NT2/D1 (cell line): ENCODE results near the gene MMP27.

Experiments used
- DNase-seq: peaks from one replicate; pipeline ENCODE4 v3.0.0-alpha.2; 2011; ENCODE audit warnings: low read depth, low spot score
- H3K27me3 ChIP-seq: 2 replicates; pipeline ENCODE4 v1.6.0; 2011; ENCODE audit warnings: mild to moderate bottlenecking; ENCODE audit not compliant: insufficient read length, insufficient read depth
- H3K36me3 ChIP-seq: 2 replicates; pipeline ENCODE4 v1.6.1; 2011; ENCODE audit warnings: mild to moderate bottlenecking, low read length, mixed read lengths; ENCODE audit not compliant: insufficient read depth, insufficient read length
- H3K4me1 ChIP-seq: 2 replicates; pipeline ENCODE4 v1.5.1; 2011; ENCODE audit not compliant: insufficient read depth, insufficient read length
- H3K4me3 ChIP-seq: 2 replicates; pipeline ENCODE4 v1.5.1; 2011; ENCODE audit warnings: low read depth; ENCODE audit not compliant: insufficient read length
- H3K9ac ChIP-seq: 2 replicates; pipeline ENCODE4 v1.6.0; 2011; ENCODE audit warnings: low read depth; ENCODE audit not compliant: insufficient read length
- H3K9me3 ChIP-seq: 2 replicates; pipeline ENCODE4 v1.5.1; 2011; ENCODE audit warnings: mild to moderate bottlenecking, low read length; ENCODE audit not compliant: insufficient read depth
- SUZ12 ChIP-seq: IDR thresholded peaks from 2 replicates; pipeline ENCODE4 v1.6.1; 2011; ENCODE audit not compliant: insufficient read length, insufficient read depth; ENCODE audit errors: extremely low read depth
- YY1 ChIP-seq: IDR thresholded peaks from 2 replicates; pipeline ENCODE4 v1.6.1; 2011; ENCODE audit not compliant: insufficient read length, insufficient read depth
- ZNF274 ChIP-seq: IDR thresholded peaks from 2 replicates; pipeline ENCODE4 v1.6.1; 2011; ENCODE audit warnings: mild to moderate bottlenecking, low read depth, low read length

Gene MMP27

DNA sequence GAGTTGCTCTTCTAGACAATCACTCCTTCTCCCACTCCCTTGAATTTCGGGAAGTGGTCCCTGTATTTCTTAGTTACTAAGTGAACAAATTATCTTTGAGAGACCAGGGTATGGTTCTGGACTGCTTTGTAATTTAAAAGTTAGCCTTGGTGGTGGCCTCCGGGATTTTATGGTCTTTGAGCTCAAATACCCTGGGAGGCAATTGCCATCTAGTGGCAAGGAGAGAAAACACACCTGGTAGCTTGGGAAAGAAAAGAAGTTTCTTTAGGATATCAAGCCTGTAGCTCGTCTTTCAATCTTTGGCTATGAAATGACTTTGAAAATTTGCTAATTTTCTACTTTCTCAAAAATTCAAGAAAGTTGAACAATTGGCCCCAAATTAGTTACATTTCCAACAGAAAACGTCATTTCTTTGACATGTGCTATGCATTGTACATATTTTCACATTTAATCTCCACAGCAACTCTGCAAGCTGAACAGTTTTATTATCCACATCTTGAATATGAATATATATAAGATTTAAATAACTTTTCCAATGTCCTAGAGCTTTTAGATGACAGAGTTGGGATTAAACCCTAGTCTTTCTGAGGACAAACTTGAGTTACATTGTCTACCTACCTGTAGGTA, 39.1 kb downstream of the MMP27 start:
- Histone ChIP-seq H3K36me3 (no peaks in the 10 kb centered on the region), H3K9me3 (no peaks in the 10 kb centered on the region), H3K27me3 (no peaks in the 10 kb centered on the region), H3K9ac (no peak overlapping the region), H3K4me3 (no peak overlapping the region), H3K4me1 (no peaks in the 10 kb centered on the region)
- TF ChIP-seq ZNF274 (no peak), SUZ12 (no peak), YY1 (no peak)
- DNase-seq = peak; percentile 15

DNA sequence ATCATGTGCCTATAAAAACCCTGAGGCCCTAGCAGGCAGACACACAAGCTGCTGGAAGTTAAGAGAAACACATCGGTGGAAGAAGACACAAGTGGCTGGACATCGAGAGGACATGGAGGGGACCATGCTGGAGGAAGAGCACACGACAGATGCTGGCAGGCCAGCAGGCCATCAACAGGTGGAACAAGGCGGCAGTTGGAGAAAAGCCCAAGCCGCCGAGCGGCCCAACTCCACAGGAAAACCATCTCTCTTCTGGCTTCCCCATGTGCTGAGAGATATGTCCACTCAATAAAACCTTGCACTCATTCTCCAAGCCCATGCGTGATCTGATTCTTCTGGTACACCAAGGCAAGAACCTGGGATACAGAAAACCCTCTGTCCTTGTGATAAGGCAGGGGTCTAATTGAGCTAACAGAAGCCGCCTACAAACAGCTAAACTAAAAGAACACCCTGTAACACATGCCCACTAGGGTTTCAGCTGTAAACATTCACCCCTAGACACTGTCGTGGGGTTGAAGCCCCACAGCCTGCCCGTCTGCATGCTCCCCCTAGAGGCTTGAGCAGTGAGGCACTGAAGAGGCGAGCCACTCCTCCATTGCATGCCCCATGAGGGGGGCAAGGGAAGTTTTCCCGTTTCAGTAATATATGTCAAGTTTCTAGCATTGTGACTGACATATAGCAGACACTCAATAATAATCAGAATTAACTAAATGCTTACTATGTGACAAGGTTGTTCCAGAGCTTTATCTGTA, 41.4 kb downstream of the MMP27 start:
- Histone ChIP-seq H3K9ac (no peak overlapping the region), H3K4me1 (no peaks in the 10 kb centered on the region), H3K4me3 (no peak overlapping the region), H3K9me3 (no peaks in the 10 kb centered on the region), H3K36me3 (no peaks in the 10 kb centered on the region), H3K27me3 (no peaks in the 10 kb centered on the region)
- no peak for DNase-seq
- TF ChIP-seq YY1 = no peak

DNA sequence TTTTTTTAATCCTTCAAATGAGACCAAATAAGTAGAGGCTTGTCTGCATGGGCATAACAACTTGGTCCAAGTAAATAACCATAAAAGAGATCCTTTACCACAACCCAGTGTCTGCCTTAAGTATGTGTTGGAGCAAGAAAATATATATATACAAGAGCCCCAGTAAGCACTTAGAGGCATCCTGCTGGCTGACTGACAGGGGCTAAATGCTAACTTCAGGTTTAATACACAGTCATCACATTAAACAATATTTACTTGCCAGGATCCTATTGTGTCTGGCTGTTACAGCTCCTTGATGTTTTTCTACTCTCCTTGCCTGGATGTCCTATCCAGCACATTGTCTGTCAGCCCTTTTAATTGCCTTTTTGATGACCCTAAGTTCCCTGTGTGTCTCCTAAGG, 43.0 kb downstream of the MMP27 start:
- Histone ChIP-seq H3K4me1 (no peaks in the 10 kb centered on the region), H3K9me3 (no peaks in the 10 kb centered on the region), H3K4me3 (no peak overlapping the region), H3K9ac (no peak overlapping the region), H3K27me3 (no peaks in the 10 kb centered on the region), H3K36me3 (no peaks in the 10 kb centered on the region)
- TF ChIP-seq YY1 (no peak), ZNF274 (no peak), SUZ12 (no peak)
- DNase-seq = no peak

DNA sequence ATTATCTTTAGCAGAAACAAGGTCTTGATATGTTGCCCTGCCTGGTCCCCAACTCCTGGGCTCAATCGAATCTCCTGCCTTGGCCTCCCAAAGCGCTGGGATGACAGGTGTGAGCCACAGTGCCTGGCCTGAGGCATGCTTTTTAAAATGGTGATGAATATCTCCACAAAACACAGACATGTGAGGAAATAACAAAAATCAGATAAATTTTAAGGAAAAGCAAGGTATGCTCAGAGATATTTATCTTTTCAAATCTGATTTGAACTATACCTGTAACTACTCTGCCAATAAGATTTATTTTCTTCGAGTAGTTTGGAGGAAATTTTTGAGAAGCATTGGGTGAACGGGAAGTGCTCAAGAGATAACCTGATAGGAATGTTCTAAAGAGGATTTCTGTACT, 44.5 kb downstream of the MMP27 start:
- TF ChIP-seq YY1 = no peak
- TF ChIP-seq SUZ12 = no peak
- TF ChIP-seq ZNF274 = no peak
- no peaks in the 10 kb centered on the region for H3K9me3 ChIP-seq
- H3K4me1 ChIP-seq = no peaks in the 10 kb centered on the region
- no peak overlapping the region for H3K9ac ChIP-seq
- H3K27me3 ChIP-seq = no peaks in the 10 kb centered on the region
- no peak for DNase-seq
- no peak overlapping the region for H3K4me3 ChIP-seq
- H3K36me3 ChIP-seq = no peaks in the 10 kb centered on the region

DNA sequence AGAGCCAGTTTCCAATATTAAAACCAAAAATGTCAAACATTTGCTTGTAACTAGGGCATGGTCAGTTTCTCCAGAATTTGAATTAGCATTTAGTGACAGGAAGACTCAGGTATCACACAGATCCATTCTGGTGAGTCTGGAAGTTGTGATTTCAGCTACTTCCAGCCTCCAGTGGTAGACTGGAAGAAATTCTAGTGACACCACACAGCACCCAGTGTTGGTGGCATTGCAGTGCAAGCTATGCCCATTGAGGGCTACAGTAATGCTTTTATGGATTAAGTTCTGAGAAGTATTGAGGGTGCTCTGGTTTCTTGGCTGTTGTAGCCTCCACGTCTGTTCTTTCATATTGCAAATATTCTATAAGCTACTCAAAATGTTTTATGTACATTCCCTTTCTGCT, 49.0 kb downstream of the MMP27 start:
- Histone ChIP-seq H3K36me3 (no peaks in the 10 kb centered on the region), H3K4me1 (no peaks in the 10 kb centered on the region), H3K4me3 (no peak overlapping the region), H3K9ac (no peak overlapping the region), H3K9me3 (no peaks in the 10 kb centered on the region), H3K27me3 (no peaks in the 10 kb centered on the region)
- DNase-seq = no peak
- TF ChIP-seq YY1 (no peak), SUZ12 (no peak), ZNF274 (no peak)

DNA sequence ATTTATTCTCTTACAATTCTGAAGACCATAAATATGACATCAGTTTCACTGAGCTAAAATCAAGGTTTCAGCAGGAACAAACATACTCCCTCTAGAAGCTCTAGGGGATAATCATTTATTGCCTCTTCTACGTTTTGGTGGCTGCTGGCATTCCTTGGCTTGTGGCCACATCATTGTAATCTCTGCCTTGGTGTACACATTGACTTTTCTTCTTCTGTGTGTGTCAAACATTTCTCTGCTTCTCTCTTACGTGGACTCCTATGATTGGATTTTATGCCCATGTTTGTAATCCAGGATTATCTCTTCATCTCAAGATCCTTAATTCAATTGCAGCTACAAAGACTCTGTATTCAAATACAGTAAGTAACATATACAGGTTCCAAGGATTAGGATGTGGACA, 50.0 kb downstream of the MMP27 start:
- H3K27me3 ChIP-seq = no peaks in the 10 kb centered on the region
- TF ChIP-seq YY1 = no peak
- H3K9me3 ChIP-seq = no peaks in the 10 kb centered on the region
- no peak overlapping the region for H3K4me3 ChIP-seq
- no peaks in the 10 kb centered on the region for H3K36me3 ChIP-seq
- DNase-seq = no peak
- no peaks in the 10 kb centered on the region for H3K4me1 ChIP-seq
- H3K9ac ChIP-seq = no peak overlapping the region

DNA sequence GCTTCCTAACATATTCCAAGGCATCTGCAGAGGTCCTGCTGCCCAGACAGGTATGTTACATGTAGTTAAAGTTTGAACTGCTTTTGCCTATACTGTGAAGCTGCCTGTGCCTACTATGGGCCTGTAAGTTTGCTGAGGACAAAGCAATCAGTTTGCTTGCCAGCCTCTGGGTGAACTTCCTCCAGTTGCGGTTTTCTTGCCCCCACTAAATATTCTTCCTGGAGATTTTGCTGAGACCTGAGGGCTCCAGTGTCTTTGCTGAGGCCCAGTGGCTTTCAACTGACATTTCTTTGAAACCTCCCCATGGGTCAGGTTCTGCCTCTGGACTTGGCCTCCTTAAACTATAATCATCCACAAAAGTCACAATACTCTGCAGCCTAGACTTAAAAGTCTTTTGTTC, 50.8 kb downstream of the MMP27 start:
- no peaks in the 10 kb centered on the region for H3K36me3 ChIP-seq
- H3K4me3 ChIP-seq = no peak overlapping the region
- TF ChIP-seq ZNF274 (no peak), YY1 (no peak), SUZ12 (no peak)

More for the DNA sequence above, 50.8 kb downstream of the MMP27 start:
- H3K4me1 ChIP-seq = no peaks in the 10 kb centered on the region
- H3K9me3 ChIP-seq = no peaks in the 10 kb centered on the region
- no peak for DNase-seq
- no peak overlapping the region for H3K9ac ChIP-seq
- no peaks in the 10 kb centered on the region for H3K27me3 ChIP-seq
